ENCODE results near the gene LSG1. TPM values are rescaled to one million over a fixed set of nuclear protein-coding genes. Genes with fewer than 3 reads are reported as not detected.

The LSG1 gene
- total RNA-seq, 1 experiment from 2014 or later = 39.7 TPM

- POLR2A ChIA-PET = no interaction called here
Observed at GRCh38 chr3:194602669-194603171, 69.3 kb downstream of the LSG1 start.

GRCh38 chr3:194598771-194599557 is 73.0 kb downstream of the LSG1 start:
- CTCF ChIA-PET = no interaction called here
- no peak overlapping the region for H3K9ac ChIP-seq (ENCODE audit: low read length)
- no peak overlapping the region for H2AFZ ChIP-seq (ENCODE audit: low read depth, low read length, poor library complexity, severe bottlenecking)
- DNase-seq (ENCODE audit: low read depth, low spot score) (no peak), ATAC-seq (peak; percentile 56)
- no peaks in the 10 kb centered on the region for H4K20me1 ChIP-seq (ENCODE audit: insufficient read depth)
- RAD21 ChIA-PET (ENCODE audit: low non-redundant PET in 1 of 2, low total read pairs in 2 of 2, uncharacterized antibody in 2 of 2, unreplicated experiment in 2 of 2) = no interaction called here
- no peaks in the 10 kb centered on the region for H3K36me3 ChIP-seq (ENCODE audit: control insufficient read depth in 1 of 2, insufficient read depth in 2 of 2, low read length in 2 of 2)
- H3K4me2 ChIP-seq (ENCODE audit: low read length) = no peak overlapping the region
- H3K9me3 ChIP-seq (ENCODE audit: control insufficient read depth in 1 of 2, insufficient read depth in 1 of 2, low read depth in 1 of 2, low read length in 2 of 2) = no peaks in the 10 kb centered on the region
- TF ChIP-seq SP1 (IDR thresholded peaks at IDR 0.05; ENCODE audit: low read depth) (no peak), ELF1 (IDR thresholded peaks at IDR 0.05; ENCODE audit: borderline replicate concordance, low read depth) (no peak), SIN3A (IDR thresholded peaks at IDR 0.05; ENCODE audit: low read depth) (no peak), JUND (IDR thresholded peaks at IDR 0.05) (no peak), RAD21 (IDR thresholded peaks at IDR 0.05; ENCODE audit: low read depth) (no peak), YY1 (IDR thresholded peaks at IDR 0.05; ENCODE audit: extremely low read depth, insufficient replicate concordance, low read depth, low read length) (no peak), EZH2phosphoT487 (IDR thresholded peaks at IDR 0.05; ENCODE audit: borderline replicate concordance) (no peak), EGR1 (IDR thresholded peaks at IDR 0.05; ENCODE audit: low read depth) (no peak)
- H3K9me2 ChIP-seq (ENCODE audit: insufficient read depth) = no peaks in the 10 kb centered on the region
- H3K4me3 ChIP-seq (replicated peaks in 1 of 2; ENCODE audit: low read depth in 1 of 2, low read length in 2 of 2) = no peak overlapping the region
- intact Hi-C loops (cut with micrococcal nuclease) = no loop called here
- POLR2A ChIA-PET = no interaction called here
- BruUV-seq (replicated peaks) = no TSS peak
- H3K27me3 ChIP-seq (ENCODE audit: insufficient read depth, low read length) = no peaks in the 10 kb centered on the region
- H3K4me1 ChIP-seq (ENCODE audit: control insufficient read depth in 1 of 2, insufficient read depth in 2 of 2, low read length in 2 of 2) = peaks cover 0 to 9% of the 10 kb centered on the region in 2 experiments; a peak in 3 of 4 replicates
- no peaks in the 10 kb centered on the region for H3K79me2 ChIP-seq (ENCODE audit: insufficient read depth, low read length)
- H3K27ac ChIP-seq (ENCODE audit: low read depth, low read length) = no peak overlapping the region

More at GRCh38 chr3:194602669-194603171, 69.3 kb downstream of the LSG1 start:
- Histone ChIP-seq H3K27me3 (ENCODE audit: insufficient read depth, low read length) (no peaks in the 10 kb centered on the region), H3K4me1 (ENCODE audit: control insufficient read depth in 1 of 2, insufficient read depth in 2 of 2, low read length in 2 of 2) (peaks cover 0 to 3% of the 10 kb centered on the region in 2 experiments; a peak in 1 of 4 replicates), H3K9me3 (ENCODE audit: control insufficient read depth in 1 of 2, insufficient read depth in 1 of 2, low read depth in 1 of 2, low read length in 2 of 2) (no peaks in the 10 kb centered on the region), H3K4me3 (replicated peaks in 1 of 2; ENCODE audit: low read depth in 1 of 2, low read length in 2 of 2) (no peak overlapping the region), H3K4me2 (ENCODE audit: low read length) (no peak overlapping the region), H3K9me2 (ENCODE audit: insufficient read depth) (no peaks in the 10 kb centered on the region), H3K36me3 (ENCODE audit: control insufficient read depth in 1 of 2, insufficient read depth in 2 of 2, low read length in 2 of 2) (0 out of 4 replicates have a peak, but pooled peaks cover 0 to 3% of the 10 kb centered on the region in 2 experiments), H2AFZ (ENCODE audit: low read depth, low read length, poor library complexity, severe bottlenecking) (no peak overlapping the region), H3K79me2 (ENCODE audit: insufficient read depth, low read length) (no peaks in the 10 kb centered on the region), H3K27ac (ENCODE audit: low read depth, low read length) (no peak overlapping the region), H3K9ac (ENCODE audit: low read length) (no peak overlapping the region), H4K20me1 (ENCODE audit: insufficient read depth) (no peaks in the 10 kb centered on the region)
- RAD21 ChIA-PET (ENCODE audit: low non-redundant PET in 1 of 2, low total read pairs in 2 of 2, uncharacterized antibody in 2 of 2, unreplicated experiment in 2 of 2) = no interaction called here
- CTCF ChIA-PET = interaction anchor here (1.5 kb wide), 1 partner anchor 8 kb away, joined by 4 read pairs; no protein-coding TSS in a partner anchor
- DNase-seq (ENCODE audit: low read depth, low spot score) = no peak
- ATAC-seq = no peak
- no peak for TF ChIP-seq EZH2phosphoT487 (IDR thresholded peaks at IDR 0.05; ENCODE audit: borderline replicate concordance)
- no peak for TF ChIP-seq POLR2AphosphoS5 (IDR thresholded peaks at IDR 0.05; ENCODE audit: low read depth, low read length)
- no peak for TF ChIP-seq SRF (IDR thresholded peaks at IDR 0.05; ENCODE audit: low read depth)
- intact Hi-C loops (cut with micrococcal nuclease) = no loop called here
- BruUV-seq (replicated peaks) = no TSS peak

Measured in HCT116 (cell line).